HEK293 (cell line): ENCODE measurements around the gene HLA-G.

Experiments
- CTCF ChIA-PET: fragments of 350-600 bp; formaldehyde crosslinking; extraction: SDS; loops from one replicate; lab custom pipeline; 2021; ENCODE audit warnings: antibody characterized with exemption; lab: Yijun Ruan, JAX
- POLR2A ChIA-PET: fragments of 300-600 bp; formaldehyde crosslinking; extraction: SDS; loops from one replicate; lab custom pipeline; 2020; ENCODE audit warnings: antibody characterized with exemption, inconsistent platforms; lab: Yijun Ruan, JAX
- H3K27ac ChIP-seq: fragments of 200-500 bp; sonication (Bioruptor generic); 2 replicates; pipeline ENCODE4 v1.5.1; 2014; ENCODE audit warnings: low read depth, low read length, control low read depth, inconsistent platforms; ENCODE audit errors: extremely low read depth
- H3K36me3 ChIP-seq, 2 experiments: fragments of 200-500 bp in 1 of 2; sonication (Bioruptor generic) in 1 of 2; 1 replicate in 1 of 2; 2 replicates in 1 of 2; pipeline ENCODE4 v1.5.1; 2014 to 2017; ENCODE audit warnings: inconsistent platforms in 2 of 2, low read length in 2 of 2; ENCODE audit not compliant: control insufficient read depth in 2 of 2, insufficient read depth in 1 of 2
- H3K4me1 ChIP-seq: fragments of 200-500 bp; sonication (Bioruptor generic); 2 replicates; pipeline ENCODE4 v1.5.1; 2014; ENCODE audit warnings: mild to moderate bottlenecking, low read length, inconsistent platforms; ENCODE audit not compliant: control insufficient read depth, insufficient read depth
- H3K4me3 ChIP-seq: 2 replicates; pipeline ENCODE4 v1.5.1; 2011; ENCODE audit warnings: low read depth, mild to moderate bottlenecking, control low read depth, low read length, moderate library complexity
- H3K9me3 ChIP-seq: fragments of 200-500 bp; sonication (Bioruptor generic); 2 replicates; pipeline ENCODE4 v1.5.1; 2014; ENCODE audit warnings: low read depth, low read length, inconsistent platforms; ENCODE audit not compliant: control insufficient read depth, insufficient read depth
- ATF2 ChIP-seq: fragments of 450-650 bp; formaldehyde crosslinking; IDR thresholded peaks from 2 replicates; pipeline ENCODE4 v1.5.1; 2016; ENCODE audit warnings: missing biosample characterization, missing genetic modification characterization, low read depth
- BCL11A ChIP-seq: fragments of 450-650 bp; formaldehyde crosslinking; IDR thresholded peaks from 2 replicates; pipeline ENCODE4 v1.5.1; 2016; ENCODE audit warnings: low read depth, missing biosample characterization, missing genetic modification characterization
- INSM2 ChIP-seq: fragments of 450-650 bp; formaldehyde crosslinking; IDR thresholded peaks from 2 replicates; pipeline ENCODE4 v1.5.1; 2016; ENCODE audit warnings: missing biosample characterization, missing genetic modification characterization
- PRDM10 ChIP-seq: fragments of 450-650 bp; formaldehyde crosslinking; IDR thresholded peaks from 2 replicates; pipeline ENCODE4 v1.5.1; 2016; ENCODE audit warnings: missing biosample characterization, missing genetic modification characterization
- PRDM4 ChIP-seq: fragments of 450-650 bp; formaldehyde crosslinking; IDR thresholded peaks from 2 replicates; pipeline ENCODE4 v1.5.1; 2017; ENCODE audit warnings: missing biosample characterization, missing genetic modification characterization
- SP2 ChIP-seq: fragments of 450-650 bp; formaldehyde crosslinking; IDR thresholded peaks from 2 replicates; pipeline ENCODE4 v1.5.1; 2016; ENCODE audit warnings: missing biosample characterization, missing genetic modification characterization
- TCF7L2 ChIP-seq: IDR thresholded peaks from 2 replicates; pipeline ENCODE4 v1.6.1; 2011; ENCODE audit warnings: low read depth, mild to moderate bottlenecking, inconsistent platforms, low read length, moderate library complexity, borderline replicate concordance
- WT1 ChIP-seq: fragments of 450-650 bp; formaldehyde crosslinking; IDR thresholded peaks from 2 replicates; pipeline ENCODE4 v1.5.1; 2016; ENCODE audit warnings: missing biosample characterization, missing genetic modification characterization
- ZFP69B ChIP-seq: fragments of 450-650 bp; formaldehyde crosslinking; IDR thresholded peaks from 2 replicates; pipeline ENCODE4 v1.5.1; 2016; ENCODE audit warnings: missing biosample characterization, missing genetic modification characterization
- ZNF138 ChIP-seq: fragments of 450-650 bp; formaldehyde crosslinking; IDR thresholded peaks from 2 replicates; pipeline ENCODE4 v1.5.1; 2016; ENCODE audit warnings: missing biosample characterization, missing genetic modification characterization, borderline replicate concordance
- ZNF148 ChIP-seq: fragments of 450-650 bp; formaldehyde crosslinking; IDR thresholded peaks from 2 replicates; pipeline ENCODE4 v1.5.0; 2017; ENCODE audit warnings: missing biosample characterization, missing genetic modification characterization, borderline replicate concordance
- ZNF155 ChIP-seq: fragments of 450-650 bp; formaldehyde crosslinking; IDR thresholded peaks from 2 replicates; pipeline ENCODE4 v1.5.1; 2016; ENCODE audit warnings: missing biosample characterization, missing genetic modification characterization
- ZNF2 ChIP-seq: fragments of 450-650 bp; formaldehyde crosslinking; IDR thresholded peaks from 2 replicates; pipeline ENCODE4 v1.5.1; 2016; ENCODE audit warnings: missing biosample characterization, missing genetic modification characterization
- ZNF248 ChIP-seq: fragments of 450-650 bp; formaldehyde crosslinking; IDR thresholded peaks from 2 replicates; pipeline ENCODE4 v1.5.1; 2017; ENCODE audit warnings: missing biosample characterization, missing genetic modification characterization
- ZNF449 ChIP-seq: fragments of 450-650 bp; formaldehyde crosslinking; IDR thresholded peaks from 2 replicates; pipeline ENCODE4 v1.5.1; 2017; ENCODE audit warnings: missing biosample characterization, mild to moderate bottlenecking, missing genetic modification characterization, moderate library complexity
- ZNF624 ChIP-seq: fragments of 450-650 bp; formaldehyde crosslinking; IDR thresholded peaks from 2 replicates; pipeline ENCODE4 v1.5.1; 2017; ENCODE audit warnings: missing biosample characterization, missing genetic modification characterization
- ZNF658 ChIP-seq: fragments of 450-650 bp; formaldehyde crosslinking; IDR thresholded peaks from 2 replicates; pipeline ENCODE4; 2016; ENCODE audit warnings: missing biosample characterization, missing genetic modification characterization
- ZNF660 ChIP-seq: fragments of 450-650 bp; IDR thresholded peaks from 2 replicates; pipeline ENCODE4 v1.5.1; 2018; ENCODE audit warnings: missing biosample characterization, mild to moderate bottlenecking, missing genetic modification characterization
- ZNF747 ChIP-seq: fragments of 450-650 bp; formaldehyde crosslinking; IDR thresholded peaks from 2 replicates; pipeline ENCODE4 v1.5.1; 2016; ENCODE audit warnings: missing biosample characterization, missing genetic modification characterization
- ZNF843 ChIP-seq: fragments of 450-650 bp; formaldehyde crosslinking; IDR thresholded peaks from 2 replicates; pipeline ENCODE4 v1.5.1; 2016; ENCODE audit warnings: missing biosample characterization, missing genetic modification characterization
- ZSCAN23 ChIP-seq: fragments of 450-650 bp; formaldehyde crosslinking; IDR thresholded peaks from 2 replicates; pipeline ENCODE4 v1.5.1; 2016; ENCODE audit warnings: missing biosample characterization, missing genetic modification characterization

The HLA-G gene

GRCh38 chr6:29845405-29846006 is 17.9 kb downstream of the HLA-G start (continued):
- TF ChIP-seq ZNF843 (tag by site-specific recombination) (0 out of 2 replicates have a peak, but pooled peaks have one; percentile 33), INSM2 (tag by site-specific recombination) (peak; percentile 91), ZNF658 (tag by site-specific recombination) (peak; percentile 94; the same call in 1 of the 2 replicates), ZNF747 (peak; percentile 53; the same call in 1 of the 2 replicates), ZSCAN23 (tag by site-specific recombination) (peak; percentile 82), BCL11A (tag by site-specific recombination) (no peak), ZNF148 (peak; percentile 91), SP2 (tag by site-specific recombination) (no peak), ZNF248 (tag by site-specific recombination) (peak; percentile 55; the same call in 1 of the 2 replicates), PRDM4 (tag by site-specific recombination) (no peak)

- ChIA-PET CTCF (interaction anchor here (0.5 to 3.4 kb wide), 46 partner anchors 8 to 467 kb away, joined by 3 to 76 read pairs (median 4); no protein-coding TSS in a partner anchor), POLR2A (no interaction called here)
- no peaks in the 10 kb centered on the region; the same call in 1 of the 2 replicates for H3K9me3 ChIP-seq
- no peaks in the 10 kb centered on the region for H3K4me1 ChIP-seq
- no peak overlapping the region for H3K4me3 ChIP-seq
- H3K36me3 ChIP-seq: no peaks in the 10 kb centered on the region
- H3K27ac ChIP-seq: no peak overlapping the region
- peak; percentile 53; the same call in 1 of the 2 replicates for TF ChIP-seq ZNF660 (tag by site-specific recombination)
- TF ChIP-seq WT1 (tag by site-specific recombination): no peak
- TF ChIP-seq ZFP69B (tag by site-specific recombination): no peak
- peak; percentile 89 for TF ChIP-seq ZNF2 (tag by site-specific recombination)
- TF ChIP-seq ZNF624 (tag by site-specific recombination): no peak
- no peak for TF ChIP-seq ATF2 (tag by site-specific recombination)
- TF ChIP-seq TCF7L2: no peak
- TF ChIP-seq PRDM10: no peak
- no peak for TF ChIP-seq ZNF449 (tag by site-specific recombination)
- TF ChIP-seq ZSCAN23 (tag by site-specific recombination): no peak
- no peak for TF ChIP-seq ZNF248 (tag by site-specific recombination)
- no peak for TF ChIP-seq ZNF155 (tag by site-specific recombination)
- TF ChIP-seq ZNF138 (tag by site-specific recombination): no peak
Observed at GRCh38 chr6:29847871-29848630, 20.4 kb downstream of the HLA-G start.
